COLO668 (cell line): ENCODE data around the gene SCYGR4.
"Not testable (repeated sequence)": the region's sequence is repeated elsewhere in the genome, so short reads cannot be mapped to it uniquely, and the experiment has no call there.

Experiments
- DNase-seq: peaks from one replicate; lab custom pipeline; 2025; ENCODE audit not compliant: unreplicated experiment; lab: John Stamatoyannopoulos, UW

SCYGR4 gene

GRCh38 chr2:227665189-227665940, 48.1 kb downstream of the SCYGR4 start:
- no peak for DNase-seq

GRCh38 chr2:227666631-227667170, 49.4 kb downstream of the SCYGR4 start, which contains the start of gene SCYGR5:
Gene SCYGR5, plus strand, starts transcription at chr2:227666804. Its CDS starts 0 bp downstream, at chr2:227666804.
- not testable (repeated sequence) for DNase-seq
